Fibroblast of skin of right biceps (primary cell): ENCODE results near the gene DTWD2.
"Not testable (repeated sequence)": the region's sequence is repeated elsewhere in the genome, so short reads cannot be mapped to it uniquely, and the experiment has no call there.

Source experiments
- DNase-seq: peaks from one replicate; pipeline ENCODE4 v3.0.0-alpha.2; 2013

The DTWD2 gene

GRCh38 chr5:118857700-118858099 is 130.6 kb downstream of the DTWD2 start:
- no peak for DNase-seq

DNA sequence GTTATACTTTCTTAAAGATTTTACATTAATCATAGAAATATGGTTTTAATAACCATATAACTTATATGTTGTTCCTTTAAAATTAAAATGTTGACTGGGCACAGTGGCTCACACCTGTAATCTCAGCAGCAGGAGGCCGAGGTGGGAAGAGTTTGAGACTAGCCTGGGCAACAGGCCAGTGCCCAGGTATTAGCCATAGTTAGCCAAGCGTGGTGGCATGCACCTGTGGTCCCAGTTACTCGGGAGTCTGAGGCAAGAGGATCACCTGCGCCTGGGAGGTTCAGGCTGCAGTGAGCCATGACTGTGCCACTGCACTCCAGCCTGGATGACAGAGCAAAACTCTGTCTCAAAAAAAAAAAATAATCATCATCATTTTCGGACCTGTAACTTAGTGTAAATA is 133.5 kb downstream of the DTWD2 start:
- no peak for DNase-seq

DNA sequence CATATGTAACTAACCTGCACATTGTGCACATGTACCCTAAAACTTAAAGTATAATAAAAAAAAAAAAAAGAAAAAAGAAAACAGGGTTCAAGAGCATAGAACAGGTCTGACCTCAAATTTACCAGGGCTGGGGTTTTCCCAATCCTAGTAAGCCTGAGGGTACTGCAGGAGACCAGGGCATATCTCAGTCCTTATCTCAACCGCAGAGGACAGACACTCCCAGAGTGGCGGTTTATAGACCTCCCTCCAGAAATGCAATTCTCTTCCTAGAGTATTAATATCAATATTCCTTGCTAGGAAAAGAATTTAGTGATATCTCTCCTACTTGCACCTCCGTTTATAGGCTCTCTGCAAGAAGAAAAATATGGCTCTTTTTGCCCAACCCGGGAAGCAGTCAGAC is 136.6 kb downstream of the DTWD2 start:
- not testable (repeated sequence) for DNase-seq

DNA sequence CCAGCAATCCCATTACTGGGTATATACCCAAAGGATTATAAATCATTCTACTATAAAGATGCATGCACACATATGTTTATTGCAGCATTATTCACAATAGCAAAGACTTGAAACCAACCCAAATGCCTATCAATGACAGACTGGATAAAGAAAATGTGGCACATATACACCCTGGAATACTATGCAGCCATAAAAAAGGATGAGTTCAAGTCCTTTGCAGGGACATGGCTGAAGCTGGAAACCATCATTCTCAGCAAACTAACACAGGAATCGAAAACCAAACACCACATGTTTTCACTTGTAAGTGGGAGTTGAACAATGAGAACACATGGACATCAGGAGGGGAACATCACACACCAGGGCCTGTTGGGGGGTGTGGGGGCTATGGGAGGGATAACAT is 138.8 kb downstream of the DTWD2 start:
- DNase-seq, result not testable (repeated sequence)

- DNase-seq, result no peak
Measured at GRCh38 chr5:118844351-118844750, 144.0 kb downstream of the DTWD2 start.

GRCh38 chr5:118834710-118835109 is 153.6 kb downstream of the DTWD2 start:
- no peak for DNase-seq

- DNase-seq, result no peak
Measured at GRCh38 chr5:118832974-118833373, 155.4 kb downstream of the DTWD2 start.

DNA sequence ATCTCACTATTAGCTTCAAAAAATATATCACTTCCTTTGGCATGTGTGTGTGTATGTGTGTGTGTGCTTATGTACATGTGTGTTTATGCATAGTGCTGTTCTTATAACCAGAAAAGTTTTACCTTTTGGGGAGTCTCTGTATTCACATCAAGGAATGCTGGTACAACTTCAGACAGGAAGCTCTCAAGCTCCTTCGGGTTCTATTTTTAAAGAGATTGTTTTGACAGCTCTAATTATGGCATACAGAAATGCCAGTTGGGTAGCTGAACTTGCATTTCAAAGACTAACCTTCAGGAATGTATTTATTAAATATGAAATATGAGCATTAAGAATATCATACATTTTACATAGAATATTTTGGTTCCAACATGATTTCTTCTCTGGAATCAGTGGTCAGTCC is 163.1 kb downstream of the DTWD2 start:
- no peak for DNase-seq

DNA sequence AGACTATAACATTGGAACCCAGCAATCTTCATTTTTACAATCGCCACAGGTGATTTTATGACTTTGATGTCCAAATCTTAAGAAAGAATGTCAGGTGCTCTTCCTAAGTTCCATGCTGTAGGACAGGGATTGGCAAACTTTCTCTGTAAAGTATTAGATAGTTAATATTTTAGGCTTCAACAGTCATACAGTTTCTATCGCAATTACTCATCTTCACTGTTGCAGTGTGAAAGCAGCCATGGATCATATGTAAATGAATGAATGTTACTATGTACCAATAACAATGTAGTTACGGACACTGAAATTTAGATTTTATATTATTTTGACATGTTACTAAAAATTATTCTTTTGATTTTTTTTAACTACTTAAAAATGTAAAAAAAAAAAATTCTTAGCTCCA is 169.7 kb downstream of the DTWD2 start:
- DNase-seq, result no peak

- DNase-seq, result no peak
Measured at GRCh38 chr5:118808441-118808840, 179.9 kb downstream of the DTWD2 start.

- no peak for DNase-seq
Measured at GRCh38 chr5:118806571-118806970, 181.8 kb downstream of the DTWD2 start.

DNA sequence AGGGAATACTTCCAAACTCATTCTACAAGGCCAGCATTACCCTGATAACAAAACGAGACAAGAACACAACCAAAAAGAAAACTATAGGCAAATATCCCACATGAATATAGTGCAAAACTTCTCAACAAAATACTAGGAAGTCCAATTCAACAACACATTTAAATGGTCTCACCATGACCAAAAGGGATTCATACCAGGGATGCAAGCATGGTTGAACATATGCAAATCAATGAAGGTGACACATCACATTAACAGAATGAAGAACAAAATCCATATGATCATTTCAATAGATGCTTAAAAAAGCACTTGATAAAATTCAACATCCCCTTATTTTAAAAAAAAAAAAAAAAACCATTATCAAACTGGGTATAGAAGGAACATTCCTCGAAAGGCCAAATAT is 186.0 kb downstream of the DTWD2 start:
- no peak for DNase-seq

DNA sequence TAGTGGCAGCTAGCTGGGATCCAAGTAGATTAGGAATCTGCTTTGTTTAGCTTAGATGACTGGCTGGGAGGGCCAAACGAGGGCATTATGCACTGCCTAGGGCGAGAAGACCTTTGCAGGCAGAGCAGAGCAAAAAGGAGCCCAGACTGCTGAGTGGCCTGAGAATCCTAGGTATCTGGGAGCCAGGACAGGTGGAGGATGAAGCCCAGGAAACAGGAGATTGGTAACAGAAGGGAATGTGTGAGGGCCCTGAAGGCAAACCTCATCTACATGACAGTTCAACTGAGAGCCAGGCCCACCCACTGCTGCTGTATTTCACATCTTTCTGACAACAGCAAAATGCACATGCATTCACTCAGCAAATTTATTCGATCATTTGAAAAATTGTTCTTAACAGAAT is 192.3 kb downstream of the DTWD2 start:
- no peak for DNase-seq

GRCh38 chr5:118794281-118794680 is 194.1 kb downstream of the DTWD2 start:
- no peak for DNase-seq

DNA sequence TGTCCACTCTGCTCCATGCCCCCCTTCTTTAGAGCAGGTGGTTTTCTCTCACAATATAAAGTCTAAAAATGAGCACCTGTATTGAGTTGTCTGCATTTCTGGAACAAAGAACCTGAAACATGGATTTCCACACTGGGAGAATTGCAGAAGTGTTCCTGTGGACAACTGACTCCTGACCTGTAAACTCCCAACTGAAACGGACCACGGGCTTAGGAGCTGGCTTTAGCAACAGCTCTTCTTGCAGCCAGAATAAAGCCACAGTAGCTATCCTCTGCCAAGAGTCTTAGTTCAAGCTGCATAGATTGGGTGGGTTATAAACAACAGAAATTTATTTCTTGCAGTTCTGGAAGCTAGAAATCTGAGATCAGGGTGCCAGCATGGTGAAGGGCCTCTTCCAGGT is 194.7 kb downstream of the DTWD2 start:
- no peak for DNase-seq

DNA sequence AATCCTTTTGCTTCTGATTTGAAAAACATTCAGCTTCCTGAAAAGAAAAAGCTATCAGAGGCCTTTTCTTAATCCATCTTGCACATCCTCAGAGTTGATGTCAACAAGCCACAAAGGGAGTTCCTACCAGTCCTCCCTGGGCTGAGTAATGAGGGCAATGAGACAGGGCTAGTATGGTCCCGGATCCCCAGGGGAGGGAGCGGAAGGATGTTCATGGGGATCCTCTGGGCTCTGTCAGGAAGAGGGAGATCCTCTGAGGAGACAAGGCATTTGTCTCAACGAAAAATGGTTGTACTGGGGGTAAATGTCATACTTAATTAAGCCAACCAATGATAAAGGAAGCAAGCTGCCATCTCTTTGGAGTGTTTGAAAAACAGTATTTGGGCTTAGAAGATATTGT is 195.3 kb downstream of the DTWD2 start:
- DNase-seq, result no peak

DNA sequence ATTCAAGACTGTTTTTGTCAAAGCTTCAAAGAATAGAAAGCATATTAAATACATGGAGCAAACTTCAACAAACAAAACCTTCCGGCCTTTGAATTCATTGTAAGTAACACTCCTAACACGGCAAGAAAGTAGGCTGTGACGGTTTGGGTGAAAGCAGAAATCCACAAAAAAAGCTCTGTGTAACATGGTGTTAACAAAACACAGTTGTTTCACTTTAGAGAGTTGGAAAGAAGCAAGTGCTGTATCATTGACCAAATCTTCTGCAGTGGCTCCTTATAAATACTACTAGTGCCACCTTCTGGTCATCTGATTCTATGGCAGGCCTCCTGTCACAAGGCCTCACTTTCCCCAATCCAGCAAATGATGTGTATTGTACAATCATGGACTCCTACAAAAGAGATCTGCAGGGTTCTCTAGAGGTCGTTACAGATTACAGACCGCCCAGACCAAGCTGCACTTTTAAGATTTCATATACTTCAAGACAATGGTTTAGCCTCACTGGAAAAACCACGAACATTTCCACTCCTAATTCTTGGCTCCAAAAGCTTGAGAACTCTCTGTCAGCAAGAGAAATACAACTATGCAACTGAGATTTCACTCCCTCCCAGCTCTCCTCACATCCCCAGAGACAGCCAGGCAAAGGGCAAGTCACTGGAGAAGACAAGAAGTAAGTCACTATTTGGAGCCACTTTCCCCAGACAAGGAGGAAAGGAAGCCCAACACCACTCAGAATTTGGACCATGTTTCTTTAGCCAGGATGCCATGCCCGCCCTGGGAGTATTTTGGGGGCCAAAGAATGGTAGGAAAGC is 196.2 kb downstream of the DTWD2 start:
- DNase-seq, result peak; percentile 68

DNA sequence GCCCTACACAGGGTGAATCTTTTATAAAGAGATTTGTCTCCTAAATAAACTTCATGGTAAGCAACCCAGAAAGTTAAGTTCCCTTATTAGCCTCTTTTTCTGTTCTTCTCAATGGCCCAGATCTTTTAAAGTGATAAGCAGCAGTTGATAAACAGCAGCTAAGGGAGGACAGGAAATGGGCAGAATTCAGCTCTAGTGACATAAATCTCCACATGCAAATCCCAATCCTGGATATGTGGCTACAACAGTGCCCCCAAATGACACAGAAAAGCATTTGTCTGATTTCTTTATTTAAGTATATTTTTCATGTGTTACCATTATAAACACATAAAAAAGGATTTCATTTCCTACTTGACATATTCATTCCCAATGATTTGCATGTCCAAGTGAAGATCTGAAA is 199.0 kb downstream of the DTWD2 start:
- peak; percentile 13 for DNase-seq

- DNase-seq, result no peak
Measured at GRCh38 chr5:118788351-118788750, 200.0 kb downstream of the DTWD2 start.
